GM12891 (cell line): ENCODE measurements around the gene PSMC3.

Experiments used
- PAX5 ChIP-seq: IDR thresholded peaks from 2 replicates; pipeline ENCODE4 v1.6.1; 2011; ENCODE audit warnings: low read length, moderate library complexity, mild to moderate bottlenecking; ENCODE audit not compliant: insufficient read depth, severe bottlenecking
- POLR2A ChIP-seq: IDR thresholded peaks from 2 replicates; pipeline ENCODE4 v1.6.1; 2011; ENCODE audit warnings: low read depth, low read length, control low read depth
- POLR2AphosphoS5 ChIP-seq: IDR thresholded peaks from 2 replicates; pipeline ENCODE4 v1.6.1; 2011; ENCODE audit warnings: low read depth, low read length, control low read depth
- POU2F2 ChIP-seq: IDR thresholded peaks from 2 replicates; pipeline ENCODE4 v1.6.1; 2011; ENCODE audit warnings: low read depth, mild to moderate bottlenecking, control low read depth, low read length, moderate library complexity
- TAF1 ChIP-seq: IDR thresholded peaks from 2 replicates; pipeline ENCODE4 v1.6.1; 2011; ENCODE audit warnings: low read depth, low read length, control low read depth

GRCh38 chr11:47407746-47408590 lies 18.3 kb downstream of the PSMC3 start, which contains the start of gene SLC39A13:
- TF ChIP-seq POLR2AphosphoS5, result 0 out of 2 replicates have a peak, but pooled peaks have one; percentile 55
- no peak for TF ChIP-seq TAF1
- TF ChIP-seq POU2F2, result peak; percentile 51; the same call in 1 of the 2 replicates
- TF ChIP-seq POLR2A, result peak; percentile 55
- TF ChIP-seq PAX5, result peak; percentile 59
